SK-N-SH treated with all-trans-retinoic acid at 6 μM for 48 hours (cell line): ENCODE data around the gene THAP10.

Source experiments
- ARNTL ChIP-seq: fragments of 450-650 bp; formaldehyde crosslinking; IDR thresholded peaks from 2 replicates; pipeline ENCODE4 v1.5.0; 2020; ENCODE audit warnings: low read depth, mild to moderate bottlenecking, moderate library complexity, borderline replicate concordance
- BACH2 ChIP-seq: fragments of 250-450 bp; sonication (Bioruptor Pico); IDR thresholded peaks from 2 replicates; pipeline ENCODE4 v1.9.0; 2021; ENCODE audit warnings: mild to moderate bottlenecking, borderline replicate concordance
- ESRRG ChIP-seq: fragments of 250-450 bp; sonication (Bioruptor Pico); IDR thresholded peaks from 2 replicates; pipeline ENCODE4 v1.6.1; 2021; ENCODE audit warnings: mild to moderate bottlenecking
- RARB ChIP-seq: fragments of 250-450 bp; sonication (Bioruptor Pico); IDR thresholded peaks from 2 replicates; pipeline ENCODE4 v1.8.0; 2021; ENCODE audit warnings: mild to moderate bottlenecking, moderate library complexity
- ZFP3 ChIP-seq: fragments of 250-450 bp; sonication (Bioruptor Pico); IDR thresholded peaks from 2 replicates; pipeline ENCODE4 v1.5.0; 2020; ENCODE audit warnings: mild to moderate bottlenecking, moderate library complexity
- TF ChIP-seq, protein P1 (sequence below): fragments of 250-450 bp; sonication (Bioruptor Pico); IDR thresholded peaks from 2 replicates; pipeline ENCODE4 v1.8.0; 2020; ENCODE audit warnings: mild to moderate bottlenecking, moderate library complexity, borderline replicate concordance
- TF ChIP-seq, protein P2 (sequence below): fragments of 250-450 bp; sonication (Bioruptor Pico); IDR thresholded peaks from 2 replicates; pipeline ENCODE4 v1.8.0; 2021; ENCODE audit warnings: low read depth, mild to moderate bottlenecking, moderate library complexity, borderline replicate concordance

DNA sequence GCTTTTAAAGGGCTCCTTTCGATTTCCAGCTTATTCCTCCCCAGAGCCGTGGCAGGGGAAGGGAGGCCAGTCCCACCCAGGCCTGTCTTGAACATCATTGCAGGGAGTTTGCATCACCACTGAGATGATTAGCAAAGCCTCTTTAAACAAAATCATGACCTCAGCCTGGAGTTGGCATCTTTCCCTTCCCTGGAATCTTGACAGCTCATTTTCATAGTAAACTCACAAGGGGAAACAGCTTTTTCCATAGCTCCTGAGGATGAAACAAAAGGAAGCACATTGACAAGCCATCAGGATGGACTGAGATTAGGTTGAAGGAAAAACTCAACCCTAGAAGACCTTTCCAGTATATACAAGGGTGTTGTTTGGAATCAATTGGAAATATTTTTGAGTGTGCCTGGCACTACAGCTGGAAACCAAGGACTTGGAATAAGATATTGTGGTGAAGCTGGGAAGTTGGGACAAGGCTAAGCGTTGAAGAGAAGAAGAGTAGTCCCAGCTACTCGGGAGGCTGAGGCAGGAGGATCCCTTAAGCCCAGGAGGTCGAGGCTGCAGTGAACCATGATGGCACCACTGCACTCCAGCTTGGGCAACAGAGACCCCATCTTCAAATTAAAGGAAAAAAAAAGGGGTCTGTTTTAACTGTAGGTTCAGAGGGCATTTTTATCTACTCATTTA is 35.2 kb downstream of the THAP10 start:
- TF ChIP-seq ZFP3 (CRISPR knock-in tag) (no peak), BACH2 (CRISPR knock-in tag) (no peak), RARB (no peak), ESRRG (CRISPR knock-in tag) (no peak), ARNTL (CRISPR knock-in tag) (no peak)
- TF ChIP-seq, protein P1, sequence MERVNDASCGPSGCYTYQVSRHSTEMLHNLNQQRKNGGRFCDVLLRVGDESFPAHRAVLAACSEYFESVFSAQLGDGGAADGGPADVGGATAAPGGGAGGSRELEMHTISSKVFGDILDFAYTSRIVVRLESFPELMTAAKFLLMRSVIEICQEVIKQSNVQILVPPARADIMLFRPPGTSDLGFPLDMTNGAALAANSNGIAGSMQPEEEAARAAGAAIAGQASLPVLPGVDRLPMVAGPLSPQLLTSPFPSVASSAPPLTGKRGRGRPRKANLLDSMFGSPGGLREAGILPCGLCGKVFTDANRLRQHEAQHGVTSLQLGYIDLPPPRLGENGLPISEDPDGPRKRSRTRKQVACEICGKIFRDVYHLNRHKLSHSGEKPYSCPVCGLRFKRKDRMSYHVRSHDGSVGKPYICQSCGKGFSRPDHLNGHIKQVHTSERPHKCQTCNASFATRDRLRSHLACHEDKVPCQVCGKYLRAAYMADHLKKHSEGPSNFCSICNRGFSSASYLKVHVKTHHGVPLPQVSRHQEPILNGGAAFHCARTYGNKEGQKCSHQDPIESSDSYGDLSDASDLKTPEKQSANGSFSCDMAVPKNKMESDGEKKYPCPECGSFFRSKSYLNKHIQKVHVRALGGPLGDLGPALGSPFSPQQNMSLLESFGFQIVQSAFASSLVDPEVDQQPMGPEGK (CRISPR knock-in tag): no peak
- TF ChIP-seq, protein P2, sequence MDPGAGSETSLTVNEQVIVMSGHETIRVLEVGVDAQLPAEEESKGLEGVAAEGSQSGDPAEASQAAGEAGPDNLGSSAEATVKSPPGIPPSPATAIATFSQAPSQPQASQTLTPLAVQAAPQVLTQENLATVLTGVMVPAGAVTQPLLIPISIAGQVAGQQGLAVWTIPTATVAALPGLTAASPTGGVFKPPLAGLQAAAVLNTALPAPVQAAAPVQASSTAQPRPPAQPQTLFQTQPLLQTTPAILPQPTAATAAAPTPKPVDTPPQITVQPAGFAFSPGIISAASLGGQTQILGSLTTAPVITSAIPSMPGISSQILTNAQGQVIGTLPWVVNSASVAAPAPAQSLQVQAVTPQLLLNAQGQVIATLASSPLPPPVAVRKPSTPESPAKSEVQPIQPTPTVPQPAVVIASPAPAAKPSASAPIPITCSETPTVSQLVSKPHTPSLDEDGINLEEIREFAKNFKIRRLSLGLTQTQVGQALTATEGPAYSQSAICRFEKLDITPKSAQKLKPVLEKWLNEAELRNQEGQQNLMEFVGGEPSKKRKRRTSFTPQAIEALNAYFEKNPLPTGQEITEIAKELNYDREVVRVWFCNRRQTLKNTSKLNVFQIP (CRISPR knock-in tag): no peak
